ENCODE measurements around the gene PIKFYVE.

DNA sequence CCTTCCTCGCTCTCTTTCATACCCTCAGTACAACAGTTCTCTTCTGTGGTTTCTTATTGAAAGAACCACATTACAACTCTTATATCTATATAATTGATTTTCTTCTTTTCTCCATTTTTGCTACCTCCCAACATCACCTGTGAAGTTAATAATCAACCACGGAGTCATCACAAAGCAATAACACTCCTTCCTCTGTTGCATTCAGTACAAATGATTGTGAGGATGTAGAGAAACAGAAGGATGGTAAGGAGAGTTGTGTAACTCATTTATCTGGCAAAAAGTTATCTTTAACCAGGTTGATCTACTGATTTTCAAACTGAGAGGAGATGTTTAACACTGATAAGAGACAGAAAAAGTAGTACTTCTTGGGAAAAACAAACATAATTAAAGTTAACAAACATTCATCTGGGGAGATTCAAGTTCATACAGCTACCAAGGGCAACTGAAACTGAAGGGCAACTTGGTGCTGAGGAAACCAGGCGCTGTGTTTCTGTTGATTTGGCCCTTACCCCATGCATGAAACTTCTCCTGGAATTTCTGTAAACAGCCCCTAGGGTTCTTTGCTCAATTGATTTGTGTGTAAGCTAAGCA lies 25.3 kb upstream of the PIKFYVE start:
- TF ChIP-seq, protein P1, sequence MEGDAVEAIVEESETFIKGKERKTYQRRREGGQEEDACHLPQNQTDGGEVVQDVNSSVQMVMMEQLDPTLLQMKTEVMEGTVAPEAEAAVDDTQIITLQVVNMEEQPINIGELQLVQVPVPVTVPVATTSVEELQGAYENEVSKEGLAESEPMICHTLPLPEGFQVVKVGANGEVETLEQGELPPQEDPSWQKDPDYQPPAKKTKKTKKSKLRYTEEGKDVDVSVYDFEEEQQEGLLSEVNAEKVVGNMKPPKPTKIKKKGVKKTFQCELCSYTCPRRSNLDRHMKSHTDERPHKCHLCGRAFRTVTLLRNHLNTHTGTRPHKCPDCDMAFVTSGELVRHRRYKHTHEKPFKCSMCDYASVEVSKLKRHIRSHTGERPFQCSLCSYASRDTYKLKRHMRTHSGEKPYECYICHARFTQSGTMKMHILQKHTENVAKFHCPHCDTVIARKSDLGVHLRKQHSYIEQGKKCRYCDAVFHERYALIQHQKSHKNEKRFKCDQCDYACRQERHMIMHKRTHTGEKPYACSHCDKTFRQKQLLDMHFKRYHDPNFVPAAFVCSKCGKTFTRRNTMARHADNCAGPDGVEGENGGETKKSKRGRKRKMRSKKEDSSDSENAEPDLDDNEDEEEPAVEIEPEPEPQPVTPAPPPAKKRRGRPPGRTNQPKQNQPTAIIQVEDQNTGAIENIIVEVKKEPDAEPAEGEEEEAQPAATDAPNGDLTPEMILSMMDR (conservative IDR thresholded peaks at IDR 0.05; ENCODE audit: low read depth, low read length) = no peak
- no peak for TF ChIP-seq EZH2 (IDR thresholded peaks at IDR 0.05; ENCODE audit: borderline replicate concordance, low read depth, low read length, poor library complexity, severe bottlenecking)

Data from A673 (cell line).